GM12872 (cell line): ENCODE measurements around the gene DLGAP4.
A peak's percentile ranks its signal among the peaks of the same experiment; 100 is the strongest.

Experiments used
- TF ChIP-seq, protein P1 (sequence below): IDR thresholded peaks from 3 replicates; pipeline ENCODE4 v1.5.1; 2011; ENCODE audit warnings: low read depth, mild to moderate bottlenecking, low read length, moderate library complexity; ENCODE audit not compliant: insufficient read depth

Gene DLGAP4

DNA sequence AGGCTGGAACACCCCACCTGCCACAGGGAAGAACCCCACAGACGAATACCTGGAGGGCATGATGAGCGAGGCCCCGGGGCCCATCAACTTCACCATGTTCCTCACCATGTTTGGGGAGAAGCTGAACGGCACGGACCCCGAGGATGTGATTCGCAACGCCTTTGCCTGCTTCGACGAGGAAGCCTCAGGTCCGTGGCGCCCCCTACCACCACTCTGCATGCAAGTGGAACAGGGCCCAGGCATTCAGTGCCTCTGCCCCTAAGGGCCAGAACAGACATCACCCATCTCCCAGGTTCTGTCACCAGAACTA lies 241.8 kb downstream of the DLGAP4 start:
- TF ChIP-seq, protein P1, sequence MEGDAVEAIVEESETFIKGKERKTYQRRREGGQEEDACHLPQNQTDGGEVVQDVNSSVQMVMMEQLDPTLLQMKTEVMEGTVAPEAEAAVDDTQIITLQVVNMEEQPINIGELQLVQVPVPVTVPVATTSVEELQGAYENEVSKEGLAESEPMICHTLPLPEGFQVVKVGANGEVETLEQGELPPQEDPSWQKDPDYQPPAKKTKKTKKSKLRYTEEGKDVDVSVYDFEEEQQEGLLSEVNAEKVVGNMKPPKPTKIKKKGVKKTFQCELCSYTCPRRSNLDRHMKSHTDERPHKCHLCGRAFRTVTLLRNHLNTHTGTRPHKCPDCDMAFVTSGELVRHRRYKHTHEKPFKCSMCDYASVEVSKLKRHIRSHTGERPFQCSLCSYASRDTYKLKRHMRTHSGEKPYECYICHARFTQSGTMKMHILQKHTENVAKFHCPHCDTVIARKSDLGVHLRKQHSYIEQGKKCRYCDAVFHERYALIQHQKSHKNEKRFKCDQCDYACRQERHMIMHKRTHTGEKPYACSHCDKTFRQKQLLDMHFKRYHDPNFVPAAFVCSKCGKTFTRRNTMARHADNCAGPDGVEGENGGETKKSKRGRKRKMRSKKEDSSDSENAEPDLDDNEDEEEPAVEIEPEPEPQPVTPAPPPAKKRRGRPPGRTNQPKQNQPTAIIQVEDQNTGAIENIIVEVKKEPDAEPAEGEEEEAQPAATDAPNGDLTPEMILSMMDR: 0 out of 3 replicates have a peak, but pooled peaks have one; percentile 6

DNA sequence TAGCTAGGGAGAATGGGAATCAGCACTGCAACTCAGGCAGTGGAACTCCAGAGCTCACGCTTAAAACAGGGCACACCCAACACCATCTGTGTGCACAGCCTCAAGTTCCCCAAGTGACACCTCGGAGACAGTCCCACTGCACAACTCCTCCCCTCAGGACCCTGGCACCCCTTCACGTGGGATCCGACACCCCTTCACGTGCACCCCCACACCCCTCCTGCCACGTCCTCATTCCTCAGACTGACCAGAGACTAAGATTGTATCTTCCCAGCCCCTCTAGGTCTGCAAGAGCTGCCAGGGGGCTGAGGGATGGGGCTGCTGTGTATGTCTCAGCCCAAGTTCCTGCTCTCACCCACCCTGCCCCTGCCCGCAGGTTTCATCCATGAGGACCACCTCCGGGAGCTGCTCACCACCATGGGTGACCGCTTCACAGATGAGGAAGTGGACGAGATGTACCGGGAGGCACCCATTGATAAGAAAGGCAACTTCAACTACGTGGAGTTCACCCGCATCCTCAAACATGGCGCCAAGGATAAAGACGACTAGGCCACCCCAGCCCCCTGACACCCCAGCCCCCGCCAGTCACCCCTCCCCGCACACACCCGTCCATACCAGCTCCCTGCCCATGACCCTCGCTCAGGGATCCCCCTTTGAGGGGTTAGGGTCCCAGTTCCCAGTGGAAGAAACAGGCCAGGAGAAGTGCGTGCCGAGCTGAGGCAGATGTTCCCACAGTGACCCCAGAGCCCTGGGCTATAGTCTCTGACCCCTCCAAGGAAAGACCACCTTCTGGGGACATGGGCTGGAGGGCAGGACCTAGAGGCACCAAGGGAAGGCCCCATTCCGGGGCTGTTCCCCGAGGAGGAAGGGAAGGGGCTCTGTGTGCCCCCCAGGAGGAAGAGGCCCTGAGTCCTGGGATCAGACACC lies 242.8 kb downstream of the DLGAP4 start:
- TF ChIP-seq, protein P1: no peak

DNA sequence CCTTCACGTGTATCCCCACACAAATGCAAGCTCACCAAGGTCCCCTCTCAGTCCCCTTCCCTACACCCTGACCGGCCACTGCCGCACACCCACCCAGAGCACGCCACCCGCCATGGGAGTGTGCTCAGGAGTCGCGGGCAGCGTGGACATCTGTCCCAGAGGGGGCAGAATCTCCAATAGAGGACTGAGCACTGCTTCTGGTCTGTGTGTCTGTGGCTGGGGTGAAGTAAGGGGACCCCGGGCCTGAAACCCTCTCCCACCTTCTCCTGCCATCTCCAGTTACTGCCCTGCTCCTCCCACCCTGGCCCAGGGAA lies 243.4 kb downstream of the DLGAP4 start:
- TF ChIP-seq, protein P1: no peak

DNA sequence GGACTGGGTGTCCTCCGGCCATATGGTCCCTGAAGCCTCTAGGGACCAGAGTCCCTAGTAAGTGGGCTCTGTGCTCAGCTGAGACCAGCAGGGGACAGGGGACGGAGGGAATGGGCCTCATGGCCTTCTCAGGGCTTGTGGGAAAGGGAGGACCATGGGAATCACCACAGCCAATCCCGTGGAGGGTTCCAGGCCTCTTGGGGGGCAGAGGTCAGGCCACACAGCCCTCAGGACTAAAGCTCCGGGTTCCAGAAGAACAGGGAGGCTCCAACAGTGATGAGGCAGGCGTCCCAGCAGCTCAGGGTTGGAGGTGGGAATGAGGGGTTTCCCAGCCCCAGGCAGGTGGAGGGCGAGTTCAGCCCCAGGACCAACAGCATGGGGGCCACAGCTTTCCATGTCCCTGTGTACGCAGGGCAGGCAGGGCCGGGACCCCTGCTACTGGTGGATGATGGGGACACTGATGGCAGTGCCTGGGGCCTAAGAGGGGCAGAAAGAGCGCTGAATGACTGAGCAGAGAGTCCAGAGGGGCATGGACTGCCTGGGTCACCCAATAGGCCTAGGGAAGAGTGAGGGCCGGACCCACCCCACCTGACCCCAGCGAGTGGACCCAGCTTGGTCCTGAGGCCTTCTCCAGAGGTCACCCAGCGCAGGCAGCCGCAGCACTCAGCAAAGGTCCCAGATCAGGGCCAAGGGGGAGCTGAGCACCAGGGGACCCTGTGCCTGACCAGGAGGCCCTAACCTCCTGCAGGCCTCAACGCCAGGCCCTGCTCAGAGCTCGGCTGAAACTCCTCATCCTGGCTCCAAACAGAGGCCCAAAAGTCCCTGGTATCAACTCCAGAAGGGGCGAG lies 244.0 kb downstream of the DLGAP4 start:
- TF ChIP-seq, protein P1: no peak

DNA sequence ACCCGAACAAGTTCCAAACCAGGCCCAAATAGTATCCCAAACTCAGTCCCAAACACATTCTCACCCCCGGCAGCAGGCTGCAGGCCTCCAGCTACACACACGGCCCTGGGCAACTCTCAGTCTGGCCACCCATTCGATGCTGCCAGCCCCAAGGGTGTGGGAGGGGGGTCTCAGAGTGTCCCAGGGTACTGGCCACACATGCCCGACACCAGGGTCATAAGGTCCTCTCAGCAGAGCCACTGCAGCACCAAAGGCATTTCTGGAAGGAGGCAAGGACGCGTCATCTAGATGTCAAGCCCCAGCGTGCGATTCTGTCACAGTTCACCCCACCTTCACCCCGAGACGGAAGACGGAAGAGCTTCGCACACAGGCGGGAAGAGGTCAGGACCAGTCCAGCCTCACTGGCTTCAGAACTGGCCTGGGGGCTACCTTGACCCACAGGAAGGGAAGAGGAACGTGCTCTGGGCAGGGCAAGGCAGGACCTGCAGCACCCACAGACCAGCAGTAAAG lies 244.7 kb downstream of the DLGAP4 start:
- TF ChIP-seq, protein P1: no peak

DNA sequence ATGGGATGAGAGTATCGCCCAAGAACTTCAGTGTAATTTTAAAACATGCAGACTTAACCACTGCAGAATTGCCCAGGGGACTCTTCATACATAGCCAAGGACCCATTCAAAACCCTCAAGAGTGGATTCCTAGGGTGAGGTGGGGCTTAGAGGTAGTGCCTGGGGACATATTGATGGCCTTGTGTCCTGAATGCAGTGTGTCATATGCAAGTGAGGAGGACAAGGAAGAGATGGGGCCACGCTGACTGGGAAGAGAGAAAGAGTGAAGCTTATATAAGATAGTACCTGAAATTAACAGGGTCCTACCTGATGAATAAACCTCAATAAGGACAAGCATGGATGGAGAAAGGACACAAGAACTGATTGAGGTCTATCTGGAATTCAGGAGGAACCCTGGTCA lies 249.1 kb downstream of the DLGAP4 start:
- TF ChIP-seq, protein P1: no peak

DNA sequence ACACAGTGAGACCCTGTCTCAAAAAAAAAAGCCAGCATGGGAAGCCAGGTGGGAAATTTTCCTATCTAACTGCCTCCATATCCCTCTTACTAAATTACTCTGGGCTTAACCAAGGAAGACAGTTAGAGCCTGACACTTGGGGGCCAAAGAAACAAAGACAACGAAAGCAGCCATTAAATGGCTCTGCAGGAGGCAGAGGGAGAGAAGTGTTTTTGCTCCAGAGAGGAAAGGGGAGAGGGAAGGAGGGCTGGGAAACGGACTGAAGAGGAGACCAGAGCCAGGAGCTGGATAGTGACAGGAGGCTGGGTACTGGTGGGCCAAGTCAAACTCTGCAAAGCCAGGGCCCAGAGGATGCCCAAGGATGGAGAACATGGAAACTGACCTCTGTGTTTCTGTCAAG lies 256.6 kb downstream of the DLGAP4 start:
- TF ChIP-seq, protein P1: no peak
